Ammon's horn (tissue), 1 donor: Measurements from ENCODE around the gene RPS13.
"Not testable (repeated sequence)": the region's sequence is repeated elsewhere in the genome, so short reads cannot be mapped to it uniquely, and the experiment has no call there.

ENCODE experiments used
- DNase-seq: peaks from one replicate; pipeline ENCODE4 v3.0.0-alpha.2; 2016; ENCODE audit warnings: low spot score

RPS13 gene

DNA sequence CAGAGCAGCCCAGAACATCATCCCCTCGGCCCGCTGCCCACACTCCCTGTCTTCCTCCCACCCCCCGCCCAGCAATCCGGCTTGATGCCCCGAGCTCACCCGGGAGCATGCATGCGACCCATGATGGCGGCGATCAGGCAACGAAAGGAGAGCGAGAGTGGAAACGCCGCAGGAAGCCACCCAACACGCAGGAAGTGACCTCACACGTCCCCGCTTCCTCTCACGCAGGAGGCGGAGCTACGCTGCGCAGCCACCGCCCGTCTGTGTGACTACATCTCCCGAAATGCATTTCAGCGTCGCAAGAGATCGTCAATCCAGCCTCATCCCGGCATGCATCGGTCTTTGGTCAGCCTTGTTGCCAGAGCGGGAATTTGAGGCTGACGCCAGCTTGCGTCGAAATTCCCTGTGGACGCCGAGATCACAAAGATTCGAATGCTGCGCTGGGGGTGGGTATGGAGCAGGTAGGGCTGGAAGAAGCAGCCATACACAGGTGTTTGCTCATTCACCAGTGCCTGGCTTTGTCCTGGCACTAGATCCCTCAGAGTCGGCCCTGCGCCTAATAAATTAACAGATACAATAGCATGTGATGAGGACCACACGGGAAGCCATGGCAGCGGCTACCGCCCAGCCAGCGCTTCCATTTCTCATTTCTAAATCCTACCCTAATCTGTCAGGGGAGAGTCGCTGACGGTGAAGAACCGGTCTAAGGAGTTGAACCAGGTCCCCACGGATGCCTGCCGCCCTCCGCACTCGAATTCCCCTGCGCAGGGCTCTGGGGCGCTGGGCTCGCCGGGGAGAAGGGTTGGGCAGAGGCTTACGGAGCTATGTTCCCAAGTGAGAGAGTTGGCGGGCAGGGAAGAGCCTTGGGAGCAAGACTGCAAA is at the start of gene RPS13:
Gene RPS13 (minus strand): TSS at position 148 of the 882 bp plus-strand sequence. CDS start 26 bp downstream, at position 122.
- DNase-seq: peak; percentile 100

DNA sequence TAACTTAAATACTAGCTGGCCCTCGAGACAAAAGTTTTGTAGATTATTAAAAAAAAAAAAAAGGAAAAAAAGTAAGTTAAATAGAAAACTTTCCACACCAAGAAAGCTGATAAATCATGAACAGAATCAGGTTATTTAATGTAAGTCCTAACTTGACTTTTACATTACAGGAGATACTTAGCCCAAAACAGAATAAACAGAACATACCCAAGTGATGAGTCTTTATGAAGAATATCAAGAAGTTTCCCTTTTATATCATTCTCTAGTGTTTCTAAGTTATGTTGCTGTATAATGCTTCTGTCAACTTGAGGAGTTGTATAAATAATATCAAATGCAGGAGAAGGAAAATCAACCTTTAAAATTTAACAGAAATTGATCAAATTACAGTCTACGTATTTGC is 44.5 kb upstream of the RPS13 start:
- DNase-seq: no peak

DNA sequence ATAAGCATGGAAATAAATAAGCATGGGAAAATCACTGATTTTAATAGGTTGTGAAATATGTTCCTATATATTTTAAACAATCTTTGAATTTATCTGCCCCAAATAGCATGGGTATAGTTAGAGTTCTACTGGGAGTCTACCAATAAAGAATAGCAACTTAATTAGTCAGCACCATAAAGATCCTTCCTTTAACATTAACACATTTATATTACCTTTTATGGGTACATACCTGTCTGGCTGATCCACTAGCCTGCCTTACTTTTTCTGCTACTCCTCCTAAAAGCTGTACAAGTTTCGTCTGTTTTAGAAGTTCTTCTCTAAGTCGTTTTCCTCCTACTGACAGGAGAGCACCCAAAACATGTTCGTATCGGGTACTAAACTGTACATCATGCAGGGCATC is 39.8 kb upstream of the RPS13 start:
- no peak for DNase-seq

DNA sequence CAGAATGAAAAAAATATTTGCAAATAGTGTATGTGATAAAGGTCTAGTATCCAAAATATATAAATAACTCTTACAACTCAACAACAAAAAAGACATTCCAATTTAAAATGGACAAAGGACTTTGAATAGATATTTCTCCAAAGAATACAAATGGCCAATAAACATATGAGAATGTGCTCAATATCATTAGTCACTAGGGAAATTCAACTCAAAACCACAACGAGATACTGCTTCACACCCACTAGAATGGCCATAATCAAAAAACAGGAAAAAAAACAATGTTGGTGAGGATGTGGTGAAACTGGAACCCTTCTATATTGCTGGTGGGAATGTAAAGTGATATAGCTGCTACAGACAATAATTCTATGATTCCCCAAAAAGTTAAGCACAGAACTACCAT is 38.6 kb upstream of the RPS13 start:
- DNase-seq: no peak

DNA sequence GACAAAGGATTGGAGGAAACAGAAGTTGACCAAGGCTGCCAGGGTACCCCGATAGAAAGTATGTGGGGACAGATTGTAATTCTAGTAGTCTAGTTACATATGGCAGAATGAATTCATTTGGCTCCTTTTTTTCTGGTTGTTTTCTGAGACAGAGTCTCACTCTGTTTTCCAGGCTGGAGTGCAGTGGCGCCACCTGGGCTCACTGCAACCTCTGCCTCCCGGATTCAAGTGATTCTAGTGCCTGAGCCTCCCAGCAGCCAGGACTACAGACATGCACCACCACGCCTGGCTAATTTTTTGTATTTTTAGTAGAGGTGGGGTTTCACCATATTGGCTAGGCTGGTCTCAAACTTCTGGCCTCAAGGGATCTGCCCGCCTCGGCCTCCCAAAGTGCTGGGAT is 30.3 kb upstream of the RPS13 start:
- not testable (repeated sequence) for DNase-seq

DNA sequence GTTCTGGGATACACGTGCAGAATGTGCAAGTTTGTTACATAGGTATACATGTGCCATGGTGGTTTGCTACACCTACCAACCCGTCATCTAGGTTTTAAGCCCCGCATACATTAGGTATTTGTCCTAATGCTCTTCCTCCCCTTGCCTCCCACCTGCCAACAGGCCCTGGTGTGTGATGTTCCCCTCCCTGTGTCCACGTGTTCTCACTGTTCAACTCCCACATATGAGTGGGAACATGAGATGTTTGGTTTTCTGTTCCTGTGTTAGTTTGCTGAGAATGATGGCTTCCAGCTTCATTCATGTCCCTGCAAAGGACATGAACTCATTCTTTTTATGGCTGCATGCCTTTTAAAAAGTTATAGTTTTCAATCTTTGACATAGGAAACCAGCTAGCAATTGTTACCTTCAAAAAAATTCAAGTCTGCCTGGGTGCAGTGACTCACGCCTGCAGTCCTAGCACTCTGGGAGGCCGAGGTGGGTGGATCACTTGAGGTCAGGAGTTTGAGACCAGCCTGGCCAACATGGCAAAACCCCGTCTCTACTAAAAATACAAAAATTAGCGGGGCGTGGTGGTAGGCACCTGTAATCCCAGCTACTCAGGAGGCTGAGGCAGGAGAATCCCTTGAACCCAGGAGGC is 28.1 kb upstream of the RPS13 start:
- not testable (repeated sequence) for DNase-seq

DNA sequence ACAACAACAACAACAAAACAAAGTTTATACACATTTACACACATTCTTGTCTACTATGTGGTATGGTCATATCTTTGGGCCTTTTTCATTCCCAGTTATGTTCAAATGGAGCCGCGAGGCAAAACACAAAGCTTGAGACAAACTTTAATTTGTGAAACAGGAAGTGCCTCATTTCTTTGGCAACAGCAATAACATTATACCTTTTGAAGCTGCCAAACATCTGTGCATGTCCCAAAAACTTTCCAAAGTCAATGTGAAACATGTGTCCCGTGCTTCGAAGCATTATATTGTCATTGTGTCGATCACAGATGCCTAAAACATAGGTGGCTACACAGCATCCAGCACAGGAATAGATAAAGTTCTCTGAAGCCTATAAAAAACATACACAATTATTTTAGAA is 25.0 kb upstream of the RPS13 start:
- no peak for DNase-seq

DNA sequence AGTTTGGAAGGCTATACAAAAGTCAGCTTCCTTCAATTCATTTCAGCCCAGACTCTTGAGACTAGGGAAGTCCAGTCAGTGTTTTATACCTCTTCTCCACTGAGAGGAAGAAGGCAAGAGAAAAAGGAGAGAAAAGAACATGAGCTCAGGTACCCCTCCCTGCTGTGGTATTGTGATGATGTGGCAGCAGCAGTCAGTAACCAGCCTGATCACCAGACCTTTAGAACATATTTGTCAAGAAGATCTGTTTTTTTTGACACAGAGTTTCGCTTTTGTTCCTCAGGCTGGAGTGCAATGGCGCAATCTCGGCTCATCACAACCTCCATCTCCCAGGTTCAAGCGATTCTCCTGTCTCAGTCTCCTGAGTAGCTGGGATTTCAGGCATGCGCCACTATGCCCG is 21.2 kb upstream of the RPS13 start:
- no peak for DNase-seq

DNA sequence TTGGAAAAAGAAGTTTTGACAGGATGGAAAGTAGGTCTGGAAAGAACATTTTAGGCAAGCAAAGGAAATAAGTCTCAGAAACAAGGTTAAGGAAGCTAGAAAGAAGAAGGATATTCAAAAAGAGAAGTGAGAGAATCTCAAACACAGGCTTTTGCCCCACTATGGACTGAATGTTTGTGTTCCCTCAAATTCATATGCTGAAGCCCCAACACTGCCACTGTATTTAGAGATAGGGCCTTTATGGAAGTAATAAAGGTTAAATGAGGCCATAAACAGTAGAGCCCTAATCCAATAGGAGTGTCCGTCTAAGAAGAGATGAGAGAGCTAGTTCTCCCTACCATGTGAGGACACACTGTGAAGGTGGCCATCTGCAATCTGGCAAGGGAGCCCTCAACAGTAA is 20.6 kb upstream of the RPS13 start:
- no peak for DNase-seq

DNA sequence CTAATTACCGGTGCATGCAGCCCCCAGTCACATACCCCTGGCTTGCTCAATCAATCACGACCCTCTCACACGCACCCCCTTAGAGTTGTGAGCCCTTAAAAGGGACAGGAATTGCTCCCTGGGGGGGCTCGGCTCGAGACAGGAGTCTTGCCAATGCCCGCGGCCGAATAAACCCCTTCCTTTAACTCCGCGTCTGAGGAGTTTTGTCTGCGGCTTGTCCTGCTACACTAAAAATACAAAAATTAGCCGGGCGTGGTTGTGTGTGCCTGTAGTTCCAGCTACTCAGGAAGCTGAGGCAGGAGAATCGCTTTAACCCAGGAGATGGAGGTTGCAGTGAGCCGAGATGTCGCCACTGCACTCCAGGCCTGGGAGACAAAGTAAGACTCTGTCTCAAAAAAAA is 8.5 kb upstream of the RPS13 start:
- not testable (repeated sequence) for DNase-seq

DNA sequence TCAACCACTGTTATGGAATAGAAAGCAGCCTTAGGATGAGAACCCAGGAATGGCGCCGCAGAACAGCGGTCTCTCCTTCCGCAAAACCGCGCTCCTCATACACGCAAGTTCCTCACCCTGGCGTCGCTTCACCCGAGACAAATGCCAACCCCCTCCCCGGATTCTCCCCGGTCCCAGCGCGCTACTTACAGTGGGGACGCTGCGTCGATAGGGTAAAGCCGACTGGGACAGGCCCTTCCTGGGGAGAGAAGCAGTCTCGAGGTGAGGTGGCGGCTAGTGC is 287 bp downstream of the RPS13 start:
- DNase-seq: no peak

DNA sequence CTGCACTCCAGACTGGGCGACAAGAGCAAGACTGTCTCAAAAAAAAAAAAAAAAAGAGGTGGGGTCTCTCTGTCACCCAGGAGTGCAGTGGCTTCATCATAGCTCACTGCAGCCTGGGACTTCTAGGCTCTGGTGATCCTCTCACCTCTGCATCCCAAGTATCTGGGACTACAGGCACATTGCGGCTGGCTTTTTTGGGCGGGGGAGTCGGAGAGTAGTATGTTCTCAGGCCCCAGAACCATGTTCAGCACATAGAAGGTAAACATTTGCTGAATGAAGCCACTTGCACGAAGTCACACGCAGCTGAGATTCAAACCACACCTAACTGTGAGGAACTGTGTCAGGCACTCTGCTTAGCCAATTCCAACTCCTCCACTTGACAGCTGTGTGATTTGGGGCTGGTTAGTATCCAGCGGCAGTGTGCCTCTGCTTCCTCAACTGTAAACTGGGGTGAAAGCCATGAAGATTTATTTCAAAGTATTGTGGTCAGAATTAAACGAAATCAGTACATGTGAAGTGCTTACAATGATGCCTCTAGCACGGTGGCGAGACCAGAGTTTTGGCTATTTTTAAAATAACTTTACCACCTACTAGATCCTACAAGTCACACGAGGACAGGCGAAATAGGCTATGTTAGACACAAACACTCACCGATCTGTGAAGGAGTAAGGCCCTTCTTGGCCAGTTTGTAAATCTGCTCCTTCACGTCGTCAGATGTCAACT is 789 bp downstream of the RPS13 start:
- DNase-seq: no peak

DNA sequence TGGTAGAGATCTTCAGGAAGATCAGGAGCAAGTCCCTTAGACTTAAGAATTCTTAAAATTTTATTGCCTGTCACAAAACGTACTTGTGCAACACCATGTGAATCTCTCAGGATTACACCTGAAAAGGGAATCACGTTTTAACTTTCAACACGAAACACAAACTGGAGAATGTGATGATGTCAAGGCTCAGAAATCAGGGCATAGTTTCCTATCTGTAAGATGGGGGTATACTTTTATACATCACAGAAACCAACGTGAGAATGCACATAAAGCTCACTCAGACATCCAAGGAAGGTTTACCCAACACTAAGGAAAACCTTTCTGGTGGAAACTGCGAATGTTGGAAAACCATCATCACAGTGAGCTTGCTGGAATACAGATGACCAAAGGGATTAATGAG is 2.0 kb downstream of the RPS13 start:
- no peak for DNase-seq

DNA sequence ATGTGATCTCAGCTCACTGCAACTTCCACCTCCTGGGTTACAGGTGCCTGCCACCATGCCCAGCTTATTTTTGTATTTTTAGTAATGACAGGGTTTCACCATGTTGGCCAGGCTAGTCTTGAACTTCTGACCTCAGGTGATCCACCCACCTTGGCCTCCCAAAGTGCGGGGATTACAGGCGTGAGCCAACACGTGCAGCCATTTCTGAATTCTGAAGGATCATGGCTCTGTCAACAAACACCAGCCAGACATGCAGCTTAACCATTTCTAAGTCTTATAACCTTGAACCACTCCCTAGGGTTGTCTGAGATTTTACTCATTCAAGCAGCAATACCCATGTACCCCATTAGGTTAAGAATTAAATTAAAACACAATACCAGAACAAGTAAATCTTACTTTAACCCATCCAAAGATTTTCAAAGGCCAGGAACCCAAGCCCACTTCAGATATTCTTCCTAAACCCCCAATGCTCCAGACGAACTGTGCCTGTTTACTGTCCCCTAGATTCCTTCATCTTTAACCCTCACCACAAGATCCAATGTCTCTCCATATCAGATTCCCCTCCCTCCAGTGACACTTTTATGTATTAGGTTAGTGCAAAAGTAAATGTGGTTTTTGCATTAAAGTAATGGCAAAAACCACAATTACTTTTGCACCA is 4.0 kb downstream of the RPS13 start:
- no peak for DNase-seq

DNA sequence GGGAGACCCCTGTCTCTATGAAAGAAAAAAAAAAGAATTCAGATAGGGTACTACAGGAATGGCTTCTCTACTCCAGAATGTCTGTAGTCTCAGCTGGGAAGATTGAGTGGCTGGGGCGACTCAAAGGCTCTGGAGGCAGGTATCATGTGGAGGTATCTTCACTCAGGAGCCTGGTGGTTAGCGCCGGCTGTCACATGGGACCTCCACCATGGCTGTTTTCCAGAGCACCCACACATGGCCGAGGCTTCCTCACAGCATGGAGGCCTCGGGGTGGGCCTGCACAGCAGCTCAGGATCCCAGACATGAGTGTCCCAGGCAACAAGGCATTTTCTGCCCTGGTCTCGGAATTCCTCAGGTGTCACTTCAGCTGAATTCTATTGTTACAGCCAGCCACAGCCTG is 10.1 kb downstream of the RPS13 start:
- no peak for DNase-seq

DNA sequence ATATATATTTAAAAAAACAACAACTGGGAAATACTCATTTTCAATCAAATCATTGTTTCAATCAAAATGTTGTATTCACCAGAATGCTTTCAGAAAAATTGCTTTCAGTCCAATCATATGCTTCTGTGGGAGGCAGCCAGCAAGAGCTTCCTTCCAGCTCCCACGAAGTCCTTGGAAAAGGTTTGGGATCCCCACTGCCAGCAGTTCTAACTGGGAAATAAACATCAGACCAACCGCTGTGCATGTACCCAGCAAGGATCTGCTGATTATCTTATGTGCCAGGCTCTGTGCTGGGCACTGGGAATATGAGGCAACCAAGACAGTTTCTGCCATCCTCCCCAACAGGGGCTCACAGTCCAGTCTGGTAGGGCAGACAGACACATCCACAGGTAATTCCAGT is 10.8 kb downstream of the RPS13 start:
- DNase-seq: peak; percentile 42

DNA sequence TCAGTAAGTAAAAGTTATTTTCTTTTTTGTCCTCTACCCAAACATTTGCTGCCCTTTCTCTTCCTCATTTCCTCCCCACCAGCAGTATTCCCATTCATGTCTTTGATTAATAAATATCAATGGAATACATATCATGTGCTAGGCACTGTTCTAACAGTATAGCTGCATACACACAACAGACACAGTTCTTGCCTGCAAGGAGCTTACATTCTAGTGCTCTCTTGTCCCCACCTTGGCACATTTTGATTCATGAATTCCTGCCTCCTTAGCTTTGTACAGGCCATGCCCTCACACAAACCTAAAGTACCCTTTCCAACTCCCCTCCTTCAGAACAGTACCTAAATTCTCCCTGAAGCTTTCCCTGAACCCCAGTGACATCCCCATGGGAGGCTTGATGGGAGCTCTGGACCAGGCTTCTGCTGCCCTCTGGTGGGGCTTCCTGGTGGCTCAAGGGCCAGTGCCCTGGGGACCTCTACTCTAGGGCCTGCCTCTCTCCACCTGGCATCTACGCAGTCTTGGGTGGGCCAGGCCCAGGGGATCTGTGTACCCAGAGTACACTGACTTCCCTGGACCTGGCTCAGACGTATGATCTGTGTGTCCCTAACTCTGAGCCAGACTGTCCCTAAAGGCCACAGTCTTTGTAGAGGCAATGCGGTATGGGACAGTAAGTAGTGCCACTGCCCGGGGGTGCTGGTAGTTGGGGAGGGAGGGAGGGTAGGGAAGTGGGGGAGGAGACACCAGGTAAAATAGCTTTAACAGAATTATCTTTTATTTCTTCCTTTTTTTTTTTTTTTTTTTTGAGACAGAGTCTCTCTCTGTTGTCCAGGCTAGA is 14.1 kb downstream of the RPS13 start:
- DNase-seq: peak; percentile 61

DNA sequence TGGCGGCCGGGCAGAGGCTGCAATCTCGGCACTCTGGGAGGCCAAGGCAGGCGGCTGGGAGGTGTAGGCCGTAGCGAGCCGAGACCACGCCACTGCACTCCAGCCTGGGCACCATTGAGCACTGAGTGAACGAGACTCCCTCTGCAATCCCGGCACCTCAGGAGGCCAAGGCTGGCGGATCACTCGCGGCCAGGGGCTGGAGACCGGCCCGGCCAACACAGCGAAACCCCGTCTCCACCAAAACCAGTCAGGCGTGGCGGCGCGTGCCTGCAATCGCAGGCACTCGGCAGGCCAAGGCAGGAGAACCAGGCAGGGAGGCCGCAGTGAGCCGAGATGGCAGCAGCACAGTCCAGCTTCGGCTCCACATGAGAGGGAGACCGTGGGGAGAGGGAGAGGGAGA is 26.3 kb downstream of the RPS13 start:
- not testable (repeated sequence) for DNase-seq

DNA sequence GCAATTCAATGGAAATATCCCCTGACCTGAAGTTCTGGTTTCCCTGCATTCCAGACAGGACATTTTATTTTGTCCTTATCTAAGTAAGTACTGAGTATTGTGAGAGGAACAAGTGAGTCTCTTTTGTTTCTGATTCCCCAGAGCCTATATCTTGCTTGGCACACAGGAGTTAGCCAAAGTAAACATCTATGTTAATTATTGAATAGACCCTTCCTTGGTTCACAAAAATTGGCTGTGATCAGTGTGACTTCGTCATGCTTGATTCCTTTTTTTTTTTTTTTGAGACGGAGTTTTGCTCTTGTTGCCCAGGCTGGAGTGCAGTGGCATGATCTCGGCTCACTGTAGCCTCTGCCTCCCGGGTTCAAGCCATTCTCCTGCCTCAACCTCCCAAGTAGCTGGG is 29.0 kb downstream of the RPS13 start:
- DNase-seq: not testable (repeated sequence)

DNA sequence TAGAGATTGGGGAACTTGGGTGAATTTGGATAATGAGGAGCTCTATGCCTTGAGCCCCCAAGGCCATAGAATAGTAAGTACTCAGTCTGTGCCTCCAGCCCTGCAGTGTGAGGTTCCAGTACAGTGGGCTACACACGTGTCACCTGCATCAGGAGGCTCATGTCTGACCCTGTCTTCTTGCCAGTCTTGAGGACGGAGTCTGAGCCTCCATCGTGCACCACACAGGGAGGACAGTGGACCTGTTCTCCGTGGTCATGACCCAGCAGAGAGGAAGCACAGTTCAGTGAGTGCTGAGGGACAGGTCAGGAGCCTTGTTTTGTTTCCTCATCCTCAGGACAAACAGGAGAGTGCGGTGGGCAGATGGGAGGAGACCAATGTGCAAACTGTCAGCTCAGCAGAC is 30.8 kb downstream of the RPS13 start:
- DNase-seq: no peak
